ENCODE results near the gene WWOX.

GRCh38 chr16:79004309-79004708 lies 904.9 kb downstream of the WWOX start:
- TF ChIP-seq CTCF (IDR thresholded peaks at IDR 0.05; ENCODE audit: low read length) (no peak), EZH2 (optimal IDR thresholded peaks at IDR 0.05; ENCODE audit: low read depth, low read length) (no peak), EZH2phosphoT487 (IDR thresholded peaks at IDR 0.05; ENCODE audit: low read length) (no peak)

Data from MM.1S (cell line).